Natural killer cell treated with Interleukin-12 subunit alpha and Interleukin-12 subunit beta and Interleukin-15 and Interleukin-18, amount 100 ng/mL, for 72 hours (primary cell): ENCODE data around the gene CACNA2D3. TPM values are rescaled to one million over a fixed set of nuclear protein-coding genes. Genes with fewer than 3 reads are reported as not detected.

Experiments
- ATAC-seq, 2 donors: fragments of 150-1000 bp; cut with Tn5 transposase in 1 of 2; sonication (Bioruptor Pico), chemical (Tn5 transposase) in 1 of 2; 2 replicates each; pipeline ENCODE4 v1.10.0; 2021
- DNase-seq: peaks from one replicate; pipeline ENCODE4 v3.0.0; 2022; ENCODE audit warnings: low spot score
- H3K27ac Mint-ChIP-seq, 2 donors: 1 replicate in 1 of 2; 2 replicates in 1 of 2; pipeline ENCODE4 v1.8.0; 2022; ENCODE audit warnings: mixed read lengths in 2 of 2, mild to moderate bottlenecking in 1 of 2, moderate library complexity in 1 of 2
- H3K27me3 Mint-ChIP-seq, 2 donors: 1 replicate in 1 of 2; 2 replicates in 1 of 2; pipeline ENCODE4 v1.8.0; 2022; ENCODE audit warnings: mixed read lengths in 2 of 2
- H3K36me3 Mint-ChIP-seq: one replicate; pipeline ENCODE4 v1.8.0; 2022; ENCODE audit warnings: mixed read lengths
- H3K4me1 Mint-ChIP-seq, 2 donors: 1 replicate in 1 of 2; 2 replicates in 1 of 2; pipeline ENCODE4 v1.8.0; 2022; ENCODE audit warnings: low read depth in 2 of 2, mixed read lengths in 2 of 2, mild to moderate bottlenecking in 1 of 2
- H3K4me3 Mint-ChIP-seq: one replicate; pipeline ENCODE4 v1.8.0; 2022; ENCODE audit warnings: mixed read lengths
- H3K9me3 Mint-ChIP-seq: 2 replicates; pipeline ENCODE4 v1.8.0; 2022; ENCODE audit warnings: mixed read lengths
- total RNA-seq, 2 donors: library from RNA; stranded (reverse); gene quantifications; one replicate each; pipeline ENCODE4 v1.2.3, GENCODE V29; 2022

Gene CACNA2D3
- total RNA-seq, 2 donors from 2014 or later: not detected

- ATAC-seq (no peak), DNase-seq (no peak)
- Mint-ChIP-seq H3K36me3 (no peaks in the 10 kb centered on the region), H3K4me3 (no peak overlapping the region), H3K27me3 (no peaks in the 10 kb centered on the region), H3K4me1 (no peaks in the 10 kb centered on the region), H3K27ac (no peak overlapping the region), H3K9me3 (peaks cover 14% of the 10 kb centered on the region)
Observed at GRCh38 chr3:54543446-54543845, 421.1 kb downstream of the CACNA2D3 start.

GRCh38 chr3:54547051-54547450, 424.7 kb downstream of the CACNA2D3 start:
- Mint-ChIP-seq H3K4me1 (no peaks in the 10 kb centered on the region), H3K27me3 (no peaks in the 10 kb centered on the region), H3K9me3 (peaks cover 8% of the 10 kb centered on the region)

GRCh38 chr3:54547846-54548245, 425.5 kb downstream of the CACNA2D3 start:
- ATAC-seq: no peak

More at GRCh38 chr3:54547051-54547450, 424.7 kb downstream of the CACNA2D3 start:
- Mint-ChIP-seq H3K27ac (no peak overlapping the region), H3K36me3 (no peaks in the 10 kb centered on the region), H3K4me3 (no peak overlapping the region)
- ATAC-seq (no peak), DNase-seq (no peak)

GRCh38 chr3:54549607-54550220, 427.4 kb downstream of the CACNA2D3 start:
- no peak for ATAC-seq

More at GRCh38 chr3:54547846-54548245, 425.5 kb downstream of the CACNA2D3 start:
- Mint-ChIP-seq H3K9me3 (peaks cover 8% of the 10 kb centered on the region), H3K4me3 (no peak overlapping the region), H3K27me3 (no peaks in the 10 kb centered on the region), H3K4me1 (no peaks in the 10 kb centered on the region), H3K36me3 (no peaks in the 10 kb centered on the region), H3K27ac (no peak overlapping the region)
- DNase-seq: no peak

GRCh38 chr3:54550221-54550977, 428.0 kb downstream of the CACNA2D3 start:
- H3K36me3 Mint-ChIP-seq: no peaks in the 10 kb centered on the region
- no peak overlapping the region for H3K4me3 Mint-ChIP-seq
- no peaks in the 10 kb centered on the region for H3K27me3 Mint-ChIP-seq
- peak in 1 of 2 donors; percentile 12 for ATAC-seq
- no peak for DNase-seq
- no peak overlapping the region for H3K27ac Mint-ChIP-seq
- H3K9me3 Mint-ChIP-seq: peaks cover 5% of the 10 kb centered on the region
- no peaks in the 10 kb centered on the region for H3K4me1 Mint-ChIP-seq

More at GRCh38 chr3:54549607-54550220, 427.4 kb downstream of the CACNA2D3 start:
- Mint-ChIP-seq H3K4me3 (no peak overlapping the region), H3K36me3 (no peaks in the 10 kb centered on the region), H3K4me1 (no peaks in the 10 kb centered on the region), H3K27ac (no peak overlapping the region), H3K9me3 (peaks cover 5% of the 10 kb centered on the region), H3K27me3 (no peaks in the 10 kb centered on the region)
- no peak for DNase-seq

- ATAC-seq (no peak), DNase-seq (no peak)
- H3K4me1 Mint-ChIP-seq: no peaks in the 10 kb centered on the region
- H3K4me3 Mint-ChIP-seq: no peak overlapping the region
- no peak overlapping the region for H3K27ac Mint-ChIP-seq
- H3K9me3 Mint-ChIP-seq: no peaks in the 10 kb centered on the region
- no peaks in the 10 kb centered on the region for H3K27me3 Mint-ChIP-seq
- H3K36me3 Mint-ChIP-seq: no peaks in the 10 kb centered on the region
Observed at GRCh38 chr3:54556630-54557029, 434.3 kb downstream of the CACNA2D3 start.

GRCh38 chr3:54557538-54558428, 435.4 kb downstream of the CACNA2D3 start:
- H3K36me3 Mint-ChIP-seq: no peaks in the 10 kb centered on the region
- DNase-seq (no peak), ATAC-seq (peak in 1 of 2 donors; percentile 36)
- H3K27ac Mint-ChIP-seq: no peak overlapping the region
- H3K9me3 Mint-ChIP-seq: no peaks in the 10 kb centered on the region
- H3K27me3 Mint-ChIP-seq: no peaks in the 10 kb centered on the region
- no peak overlapping the region for H3K4me3 Mint-ChIP-seq
- H3K4me1 Mint-ChIP-seq: no peaks in the 10 kb centered on the region

GRCh38 chr3:54563501-54564200, 441.3 kb downstream of the CACNA2D3 start:
- H3K27ac Mint-ChIP-seq: no peak overlapping the region
- DNase-seq: no peak
- no peaks in the 10 kb centered on the region for H3K4me1 Mint-ChIP-seq
- H3K9me3 Mint-ChIP-seq: no peaks in the 10 kb centered on the region
- H3K36me3 Mint-ChIP-seq: no peaks in the 10 kb centered on the region
- no peaks in the 10 kb centered on the region for H3K27me3 Mint-ChIP-seq
- H3K4me3 Mint-ChIP-seq: no peak overlapping the region
- no peak for ATAC-seq

GRCh38 chr3:54564374-54564925, 442.1 kb downstream of the CACNA2D3 start:
- DNase-seq: no peak
- ATAC-seq: no peak
- H3K27ac Mint-ChIP-seq: no peak overlapping the region
- H3K9me3 Mint-ChIP-seq: no peaks in the 10 kb centered on the region
- no peaks in the 10 kb centered on the region for H3K36me3 Mint-ChIP-seq
- no peaks in the 10 kb centered on the region for H3K4me1 Mint-ChIP-seq
- H3K27me3 Mint-ChIP-seq: no peaks in the 10 kb centered on the region
- H3K4me3 Mint-ChIP-seq: no peak overlapping the region

- Mint-ChIP-seq H3K4me1 (no peaks in the 10 kb centered on the region), H3K9me3 (no peaks in the 10 kb centered on the region), H3K27me3 (no peaks in the 10 kb centered on the region)
Observed at GRCh38 chr3:54565956-54566355, 443.6 kb downstream of the CACNA2D3 start.

GRCh38 chr3:54567949-54568348, 445.6 kb downstream of the CACNA2D3 start:
- Mint-ChIP-seq H3K27me3 (no peaks in the 10 kb centered on the region), H3K36me3 (no peaks in the 10 kb centered on the region), H3K9me3 (no peaks in the 10 kb centered on the region), H3K27ac (no peak overlapping the region), H3K4me1 (no peaks in the 10 kb centered on the region), H3K4me3 (no peak overlapping the region)
- no peak for DNase-seq
- ATAC-seq: no peak

More at GRCh38 chr3:54565956-54566355, 443.6 kb downstream of the CACNA2D3 start:
- ATAC-seq: no peak
- DNase-seq: no peak
- H3K27ac Mint-ChIP-seq: no peak overlapping the region
- H3K4me3 Mint-ChIP-seq: no peak overlapping the region
- no peaks in the 10 kb centered on the region for H3K36me3 Mint-ChIP-seq

- Mint-ChIP-seq H3K36me3 (no peaks in the 10 kb centered on the region), H3K9me3 (no peaks in the 10 kb centered on the region), H3K4me1 (no peaks in the 10 kb centered on the region), H3K27ac (no peak overlapping the region), H3K4me3 (no peak overlapping the region), H3K27me3 (no peaks in the 10 kb centered on the region)
- ATAC-seq: no peak
- no peak for DNase-seq
Observed at GRCh38 chr3:54570008-54570407, 447.7 kb downstream of the CACNA2D3 start.
